Posterior vena cava (tissue), 2 donors: ENCODE measurements around the gene HNRNPAB. TPM values are rescaled to one million over a fixed set of nuclear protein-coding genes. Genes with fewer than 3 reads are reported as not detected.

Source experiments
- DNase-seq: peaks from one replicate; pipeline ENCODE4 v3.0.0-alpha.2; 2020; ENCODE audit warnings: low spot score
- intact Hi-C, 2 donors: fragments of 100-400 bp; cut with DNase I; formaldehyde crosslinking; loops; one replicate each; pipeline versions ENCODE4 v1.14.1 to v1.14.2; 2022 to 2023
- long read RNA-seq, 2 donors: library from polyadenylated mRNA; unstranded; transcript quantifications; one replicate each; pipeline ENCODE4 v2.0.0, GENCODE V29; 2020 to 2021
- total RNA-seq, 2 donors: library from RNA; stranded (reverse); fragmentation: NEBNext Ultra II Directional; extraction: Animal tissue kit (Norgen Biotek cat#: 25700); gene quantifications; one replicate each; pipeline ENCODE4 v1.2.1, GENCODE V29; 2021
- donor health status: DM: yes; HTN: yes; CAD: no.
- donor health status: DM: yes; HTN: yes; CAD: no.

The HNRNPAB gene
- total RNA-seq = 100 to 1,000 TPM in 1 of 2 donors, 10 to 100 TPM in 1; 97.0 to 133 TPM
- long read RNA-seq, donor 1, transcript HNRNPAB-202 (8 exons, 1,796 nt) = major isoform, 8 of 17 reads
- long read RNA-seq, donor 1, transcript HNRNPAB-201 (7 exons, 1,602 nt) = minor isoform, 5 of 17 reads
- long read RNA-seq, donor 1, partial matches to known transcripts = 1 of 17 reads
- long read RNA-seq, donor 1, other reads (novel, unspliced or antisense) = 3 of 17 reads
- long read RNA-seq, donor 2, partial matches to known transcripts = 18 of 21 reads
- long read RNA-seq, donor 2, other reads (novel, unspliced or antisense) = 1 of 21 reads

- intact Hi-C loops = no loop called here
- DNase-seq = peak; percentile 99
Measured at GRCh38 chr5:178204182-178204934, at the start of gene HNRNPAB. Gene HNRNPAB (plus strand): TSS chr5:178204533. CDS start chr5:178204838, 305 bp downstream.

DNA sequence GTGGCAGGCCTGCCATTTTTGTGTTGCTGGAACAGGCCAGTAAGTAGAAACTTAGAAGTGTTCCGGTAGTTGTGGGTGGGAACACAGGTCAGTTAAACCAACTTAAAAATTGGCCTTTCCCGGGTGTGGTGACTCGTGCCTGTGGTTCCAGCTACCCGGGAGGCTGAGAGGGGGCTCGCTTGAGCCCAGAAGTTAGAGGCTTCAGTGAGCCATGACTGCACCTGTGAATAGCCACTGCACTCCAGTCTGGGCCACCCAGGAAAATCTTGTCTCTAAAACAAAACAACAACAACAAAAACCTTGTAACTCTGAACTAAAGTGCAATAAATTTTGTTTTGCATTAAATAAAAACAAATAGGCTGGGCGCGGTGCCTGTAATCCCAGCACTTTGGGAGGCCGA lies 49.3 kb upstream of the HNRNPAB start:
- DNase-seq = no peak
- intact Hi-C loops = no loop called here

DNA sequence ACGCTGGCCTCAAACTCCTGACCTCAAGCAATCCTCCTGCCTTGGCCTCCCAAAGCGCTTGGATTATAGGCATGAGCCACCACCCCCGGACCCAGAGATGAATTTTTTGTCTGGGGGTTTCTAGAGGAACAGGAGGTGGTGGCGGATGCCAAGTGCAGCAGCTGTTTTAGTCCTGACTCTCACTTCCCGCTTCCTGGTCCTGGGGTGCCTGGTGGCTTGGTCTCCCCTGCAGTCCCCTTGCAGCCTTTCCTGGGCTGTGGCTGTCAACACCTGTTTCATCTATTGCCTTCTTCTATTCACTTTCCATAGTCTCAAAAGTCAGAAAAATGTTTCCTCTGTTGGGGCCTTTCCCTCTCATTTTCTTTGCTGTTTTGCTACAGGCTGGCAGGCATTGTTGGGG lies 44.2 kb upstream of the HNRNPAB start:
- intact Hi-C loops = loop anchor here (5.0 kb wide), 1 partner anchor 83 kb away; no protein-coding TSS in a partner anchor

GRCh38 chr5:178162481-178162880 lies 41.9 kb upstream of the HNRNPAB start:
- DNase-seq = no peak
- intact Hi-C loops = loop anchor here (5.0 kb wide), 1 partner anchor 85 kb away; no protein-coding TSS in a partner anchor

More for the DNA sequence above, 44.2 kb upstream of the HNRNPAB start:
- no peak for DNase-seq

- peak; percentile 95 for DNase-seq
- intact Hi-C loops = loop anchor here (5.0 kb wide), 1 partner anchor 87 kb away; no protein-coding TSS in a partner anchor
Measured at GRCh38 chr5:178163772-178164735, 40.3 kb upstream of the HNRNPAB start.

- intact Hi-C loops = no loop called here
- no peak for DNase-seq
Measured at GRCh38 chr5:178165581-178165980, 38.8 kb upstream of the HNRNPAB start.

DNA sequence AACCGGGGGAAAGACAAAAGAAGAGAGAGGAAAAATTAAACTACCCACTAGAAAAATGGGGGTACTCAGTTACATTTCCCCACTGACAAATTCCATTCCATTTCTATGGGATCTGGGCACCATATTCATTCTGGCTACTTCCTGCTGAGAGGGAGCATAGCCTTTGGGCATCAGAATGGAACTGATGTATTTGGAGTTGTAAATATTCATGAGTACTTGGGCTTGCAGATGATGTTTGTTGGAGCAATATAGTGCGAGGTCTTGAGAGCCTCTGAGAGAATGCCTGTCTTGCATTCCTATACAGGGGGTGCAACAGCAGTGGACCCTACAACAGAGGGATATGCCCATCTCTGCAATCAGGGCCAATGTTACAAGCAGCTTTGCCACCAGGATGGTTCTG lies 33.9 kb upstream of the HNRNPAB start:
- DNase-seq = no peak
- intact Hi-C loops = no loop called here

DNA sequence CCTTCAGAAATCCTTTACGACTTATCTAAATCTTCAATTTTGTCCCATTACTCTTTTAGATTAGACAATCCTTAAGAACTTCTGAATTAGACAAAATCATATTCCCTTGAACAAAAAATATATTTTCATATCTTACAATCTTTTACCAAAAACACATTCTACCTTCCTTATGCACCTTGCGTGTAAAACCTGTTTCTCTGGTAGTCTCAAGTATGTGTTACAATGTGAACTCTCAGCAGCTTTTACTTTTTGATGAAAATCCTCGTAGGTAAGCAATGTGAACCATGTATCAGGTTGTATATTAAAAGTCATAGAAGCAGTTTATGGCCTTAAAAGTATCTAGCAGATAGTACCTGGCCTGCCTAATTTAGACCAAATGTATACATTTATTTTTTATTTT lies 29.9 kb upstream of the HNRNPAB start:
- DNase-seq = no peak
- intact Hi-C loops = no loop called here

GRCh38 chr5:178176791-178177190 lies 27.5 kb upstream of the HNRNPAB start:
- no peak for DNase-seq
- intact Hi-C loops = no loop called here

- intact Hi-C loops = no loop called here
- DNase-seq = no peak
Measured at GRCh38 chr5:178177569-178177968, 26.8 kb upstream of the HNRNPAB start.

GRCh38 chr5:178180141-178180863 lies 24.0 kb upstream of the HNRNPAB start:
- DNase-seq = no peak
- intact Hi-C loops = no loop called here

DNA sequence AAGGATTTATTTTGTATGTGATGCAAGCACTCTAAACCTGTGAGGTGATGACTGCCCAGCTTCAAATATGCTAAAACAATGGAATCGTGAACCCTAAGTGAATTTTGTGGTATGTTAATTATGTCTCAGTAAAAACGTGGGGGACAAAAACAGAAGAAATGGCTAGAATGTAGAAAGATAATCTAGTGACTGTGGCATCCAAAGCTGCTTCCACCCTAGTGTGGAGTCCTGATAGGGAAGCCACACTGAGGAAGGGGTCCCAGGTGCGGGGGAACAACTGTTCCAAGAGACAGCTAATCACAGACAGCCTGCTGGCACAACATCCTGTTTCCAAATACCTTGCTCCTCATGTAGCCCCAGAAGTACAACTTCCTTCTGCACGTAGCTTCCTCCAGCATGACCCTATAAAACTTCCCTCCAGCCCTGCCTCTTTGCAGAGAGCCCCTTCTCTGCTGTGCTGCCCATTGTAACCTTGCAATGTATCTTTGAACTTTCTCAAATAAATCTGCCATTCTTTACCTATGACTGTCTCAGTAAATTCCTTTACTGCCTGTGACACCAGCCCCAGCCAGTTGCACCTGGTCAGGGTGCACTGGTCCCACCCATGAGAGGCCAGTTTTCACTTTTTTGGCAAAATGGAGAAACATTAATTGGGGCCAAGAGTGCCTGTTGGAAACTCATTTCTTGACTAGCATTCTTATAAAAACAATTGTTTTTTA lies 22.0 kb upstream of the HNRNPAB start:
- no peak for DNase-seq
- intact Hi-C loops = no loop called here

GRCh38 chr5:178186427-178186826 lies 17.9 kb upstream of the HNRNPAB start:
- intact Hi-C loops = no loop called here
- DNase-seq = no peak

- intact Hi-C loops = no loop called here
- no peak for DNase-seq
Measured at GRCh38 chr5:178187014-178187413, 17.3 kb upstream of the HNRNPAB start, which contains the start of gene GMCL2. Gene GMCL2 (minus strand): TSS chr5:178187371. CDS start chr5:178187299, 72 bp downstream.

GRCh38 chr5:178189433-178189832 lies 14.9 kb upstream of the HNRNPAB start:
- intact Hi-C loops = no loop called here
- no peak for DNase-seq

DNA sequence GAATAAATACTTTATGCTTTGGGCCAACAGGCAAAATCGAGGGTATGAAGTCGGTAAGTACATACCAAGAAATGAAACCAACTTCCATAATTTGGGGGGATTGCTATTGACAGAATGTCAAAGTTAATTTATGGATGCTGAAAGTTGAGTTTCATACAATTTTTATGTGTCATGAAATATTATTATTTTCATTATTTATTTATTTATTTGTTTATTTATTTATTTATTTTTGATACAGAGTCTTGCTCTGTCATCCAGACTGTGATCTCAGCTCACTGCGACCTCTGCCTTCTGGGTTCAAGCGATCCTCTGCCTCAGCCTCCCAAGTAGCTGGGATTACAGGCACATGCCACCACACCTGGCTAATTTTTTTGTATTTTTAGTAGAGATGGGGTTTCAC lies 12.7 kb upstream of the HNRNPAB start:
- intact Hi-C loops = no loop called here

DNA sequence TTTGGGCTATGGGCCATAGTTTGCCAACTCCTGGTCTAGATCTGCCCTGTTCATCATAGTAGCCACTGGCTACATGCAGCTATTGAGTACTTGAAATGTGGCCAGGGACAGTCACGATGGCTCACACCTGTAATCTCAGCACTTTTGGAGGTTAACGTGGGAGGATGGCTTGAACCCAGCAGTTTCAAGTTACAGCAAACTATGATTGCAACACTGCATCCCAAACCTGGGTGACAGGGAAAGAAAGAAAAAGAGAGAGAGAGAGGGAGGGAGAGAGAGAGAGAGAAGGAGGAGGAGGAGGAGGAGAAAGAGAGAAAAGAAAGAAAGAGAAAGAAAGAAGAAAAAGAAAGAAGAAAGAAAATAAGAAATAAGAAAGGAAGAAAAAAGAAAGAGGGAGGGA lies 12.1 kb upstream of the HNRNPAB start:
- no peak for DNase-seq
- intact Hi-C loops = no loop called here

More for the DNA sequence above, 12.7 kb upstream of the HNRNPAB start:
- no peak for DNase-seq

DNA sequence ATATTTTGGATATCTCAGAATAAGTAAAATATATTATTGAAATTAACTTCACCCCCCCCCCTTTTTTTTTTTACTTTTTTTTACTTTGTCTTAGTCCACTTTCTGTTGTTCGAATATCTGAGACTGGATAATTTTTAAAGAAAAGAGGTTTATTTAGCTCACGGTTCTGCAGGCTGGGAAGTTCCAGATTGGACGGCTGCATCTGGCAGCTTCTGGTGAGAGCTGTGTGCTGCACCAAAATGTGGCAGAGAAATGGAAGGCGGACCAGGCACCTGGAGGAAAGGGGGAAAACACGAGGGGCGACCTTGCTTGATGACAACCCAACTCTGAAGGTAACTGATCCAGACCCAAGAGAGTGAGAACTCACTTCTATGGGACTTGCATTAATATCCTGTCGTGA lies 11.5 kb upstream of the HNRNPAB start:
- DNase-seq = no peak
- intact Hi-C loops = no loop called here
